T-helper 22 cell (primary cell): Measurements from ENCODE around the gene PLXNA3.

ENCODE experiments used
- DNase-seq: peaks from one replicate; pipeline ENCODE4 v3.0.0-alpha.2; 2020; ENCODE audit warnings: low read depth

The PLXNA3 gene

DNA sequence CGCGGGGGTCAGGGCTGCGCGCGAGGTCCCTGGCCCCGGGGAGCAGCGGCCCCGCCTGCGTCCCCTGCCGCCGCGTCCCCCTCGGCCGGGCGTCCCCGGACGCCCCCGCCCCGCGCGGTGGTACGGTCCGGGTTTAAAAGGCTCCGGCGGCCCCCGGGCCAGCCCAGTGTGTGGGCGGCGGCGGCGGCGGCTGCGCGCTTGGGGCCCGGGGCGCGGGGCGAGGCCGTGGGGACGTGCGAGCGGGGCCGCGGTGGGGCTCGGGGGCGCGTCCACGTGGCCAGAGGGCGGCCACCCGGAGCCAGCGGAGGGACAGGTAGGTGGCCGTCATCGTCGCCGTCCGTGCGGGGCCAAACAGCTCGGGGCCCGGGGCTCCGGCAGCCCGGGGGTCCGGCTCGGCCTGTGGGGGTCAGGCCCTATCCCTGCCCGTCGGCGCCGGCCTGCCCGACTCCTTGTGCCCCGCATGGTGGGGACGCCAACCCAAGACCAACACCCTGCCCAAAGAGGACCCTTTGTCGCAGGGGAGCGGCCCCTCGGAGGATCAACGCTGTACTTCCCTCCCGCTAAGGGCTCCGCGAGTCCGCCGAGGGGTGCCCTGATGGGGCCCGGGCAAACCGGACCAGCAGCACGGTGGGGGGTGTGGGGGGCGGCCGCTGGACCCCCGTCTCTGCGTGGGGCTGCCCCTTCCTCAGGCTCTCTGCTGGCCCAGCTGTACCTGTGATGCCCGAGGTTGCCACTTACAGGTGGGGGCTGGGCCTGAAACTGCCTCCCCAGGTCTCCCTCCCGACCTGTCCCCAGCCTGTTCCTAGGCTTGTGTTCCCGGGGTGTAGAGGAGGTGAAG, at the start of gene PLXNA3:
Gene PLXNA3 (plus strand): TSS at position 166 of the 838 bp plus-strand sequence. CDS start 1,903 bp downstream, outside the sequence.
- DNase-seq = peak; percentile 53

DNA sequence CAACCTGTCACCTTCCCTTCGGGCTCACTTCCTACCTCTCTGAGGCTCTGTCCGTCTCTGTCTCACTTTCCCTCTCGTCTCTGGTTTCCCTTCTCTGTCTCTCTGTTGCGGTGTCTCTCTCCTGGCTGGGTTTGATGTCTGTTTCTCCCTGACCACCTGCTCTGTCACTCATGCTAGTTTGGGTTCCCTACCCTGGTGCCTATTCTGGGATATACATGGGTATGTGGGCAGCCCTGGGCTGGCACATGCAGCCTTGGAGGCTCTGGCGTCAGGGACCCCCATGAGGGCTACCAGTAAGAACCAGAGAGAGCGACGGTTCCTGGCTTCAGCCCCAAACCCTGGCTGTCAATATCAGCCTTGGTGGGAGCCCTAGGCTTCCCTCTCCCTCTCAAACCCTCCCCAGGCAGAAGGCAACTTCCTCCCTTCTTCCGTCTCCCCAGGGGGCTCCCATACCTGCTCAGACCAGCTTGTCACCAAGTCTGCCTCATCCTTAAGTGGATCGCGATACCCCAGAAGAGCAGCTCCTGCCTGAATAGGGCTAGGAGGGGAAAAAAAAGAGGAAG, 49.3 kb upstream of the PLXNA3 start:
- DNase-seq = no peak

DNA sequence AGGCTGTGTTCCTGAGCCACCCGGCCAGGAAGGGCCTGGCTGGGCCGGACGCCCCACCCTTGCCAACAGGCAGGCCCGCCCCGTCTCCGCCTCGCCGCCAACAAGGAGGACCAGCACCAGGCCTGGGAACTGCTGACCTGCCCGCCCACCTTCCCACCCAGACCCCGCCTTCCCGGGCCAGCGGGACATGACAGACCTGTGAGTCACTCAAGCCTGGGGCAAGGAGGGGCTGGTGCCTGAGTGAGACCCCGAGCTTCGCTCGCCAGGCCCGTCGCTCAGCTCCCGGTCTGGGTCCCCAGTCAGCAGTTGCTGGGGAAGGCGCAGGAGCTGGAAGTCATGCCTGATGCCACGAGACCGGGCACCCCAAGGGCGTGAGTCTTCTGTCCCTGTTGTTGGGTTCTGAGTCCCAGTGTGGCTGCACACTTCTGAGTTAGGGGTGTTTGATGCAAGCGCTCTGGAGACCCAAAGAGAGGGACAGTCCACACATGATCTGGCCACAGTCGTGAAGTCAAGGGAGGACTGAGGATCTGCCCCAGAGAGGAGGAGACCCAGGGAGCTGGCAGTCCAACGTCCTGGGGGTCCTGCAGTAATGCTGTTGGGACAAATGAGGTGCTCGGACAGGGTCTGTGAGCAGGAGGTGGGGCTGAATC, 48.7 kb upstream of the PLXNA3 start, which contains the start of gene DNASE1L1:
Gene DNASE1L1 (minus strand): TSS at position 33 of the 650 bp plus-strand sequence. CDS start 3,686 bp downstream, outside the sequence.
- no peak for DNase-seq

- DNase-seq = peak; percentile 23
Measured at GRCh38 chrX:154411981-154412340, 46.1 kb upstream of the PLXNA3 start.

GRCh38 chrX:154412468-154412867, 45.6 kb upstream of the PLXNA3 start:
- no peak for DNase-seq

GRCh38 chrX:154413142-154413541, 44.9 kb upstream of the PLXNA3 start:
- no peak for DNase-seq

DNA sequence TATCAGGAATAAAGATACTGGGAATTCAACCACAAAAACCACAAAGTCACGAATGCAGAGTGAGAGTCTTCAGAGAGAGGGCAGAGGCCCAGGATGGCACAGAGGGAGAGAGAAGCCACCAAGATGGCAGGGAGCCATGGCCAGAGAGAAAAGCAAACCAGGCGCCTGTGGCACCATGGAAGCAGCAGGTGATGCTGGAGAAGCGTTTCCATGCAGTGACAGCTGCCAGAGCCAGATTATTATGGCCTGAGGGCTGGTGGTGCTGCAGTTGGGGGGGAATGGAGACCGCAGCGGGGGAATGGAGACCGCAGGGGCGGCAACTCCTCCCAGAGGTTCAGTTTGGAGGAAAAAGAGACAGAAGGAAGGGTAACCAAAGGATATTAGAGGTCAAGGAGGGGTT, 40.9 kb upstream of the PLXNA3 start:
- no peak for DNase-seq

DNA sequence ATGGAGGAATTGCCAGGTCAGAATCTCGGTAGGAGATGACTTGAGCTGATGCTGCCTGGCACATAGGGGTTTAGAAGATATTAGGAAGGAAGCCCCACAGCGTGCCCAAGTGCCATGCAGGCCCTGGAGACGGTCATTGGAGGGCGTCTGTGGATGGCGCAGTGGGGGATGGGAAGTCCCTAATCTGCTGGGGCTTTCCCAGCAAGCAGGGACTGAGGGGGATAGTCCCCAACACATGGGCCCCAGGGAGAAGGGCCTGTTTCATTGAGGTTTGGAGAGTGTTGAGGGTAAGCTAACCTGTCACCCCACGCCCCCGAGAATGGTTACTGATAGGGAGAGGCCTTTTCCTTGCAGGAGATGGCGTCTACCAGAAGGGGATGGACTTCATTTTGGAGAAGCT, 38.9 kb upstream of the PLXNA3 start:
- DNase-seq = no peak

- DNase-seq = no peak
Measured at GRCh38 chrX:154419688-154420401, 38.2 kb upstream of the PLXNA3 start.

DNA sequence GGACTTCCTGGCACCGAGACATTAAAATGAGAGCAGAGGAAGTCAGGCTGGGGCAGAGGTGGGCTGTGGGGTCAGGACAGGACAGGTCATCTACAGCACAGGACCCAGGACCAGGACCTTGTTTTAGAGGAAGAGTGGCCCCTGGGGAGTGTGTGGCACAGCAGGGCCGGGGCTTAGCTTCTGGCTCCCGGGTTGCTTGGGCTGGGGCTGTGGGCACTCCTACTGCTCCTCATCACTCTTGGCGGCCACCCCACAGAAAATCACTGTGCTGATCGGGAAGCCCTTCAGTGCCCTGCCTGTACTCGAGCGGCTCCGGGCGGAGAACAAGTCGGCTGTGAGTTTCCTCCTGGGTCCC, 37.7 kb upstream of the PLXNA3 start:
- DNase-seq = no peak

DNA sequence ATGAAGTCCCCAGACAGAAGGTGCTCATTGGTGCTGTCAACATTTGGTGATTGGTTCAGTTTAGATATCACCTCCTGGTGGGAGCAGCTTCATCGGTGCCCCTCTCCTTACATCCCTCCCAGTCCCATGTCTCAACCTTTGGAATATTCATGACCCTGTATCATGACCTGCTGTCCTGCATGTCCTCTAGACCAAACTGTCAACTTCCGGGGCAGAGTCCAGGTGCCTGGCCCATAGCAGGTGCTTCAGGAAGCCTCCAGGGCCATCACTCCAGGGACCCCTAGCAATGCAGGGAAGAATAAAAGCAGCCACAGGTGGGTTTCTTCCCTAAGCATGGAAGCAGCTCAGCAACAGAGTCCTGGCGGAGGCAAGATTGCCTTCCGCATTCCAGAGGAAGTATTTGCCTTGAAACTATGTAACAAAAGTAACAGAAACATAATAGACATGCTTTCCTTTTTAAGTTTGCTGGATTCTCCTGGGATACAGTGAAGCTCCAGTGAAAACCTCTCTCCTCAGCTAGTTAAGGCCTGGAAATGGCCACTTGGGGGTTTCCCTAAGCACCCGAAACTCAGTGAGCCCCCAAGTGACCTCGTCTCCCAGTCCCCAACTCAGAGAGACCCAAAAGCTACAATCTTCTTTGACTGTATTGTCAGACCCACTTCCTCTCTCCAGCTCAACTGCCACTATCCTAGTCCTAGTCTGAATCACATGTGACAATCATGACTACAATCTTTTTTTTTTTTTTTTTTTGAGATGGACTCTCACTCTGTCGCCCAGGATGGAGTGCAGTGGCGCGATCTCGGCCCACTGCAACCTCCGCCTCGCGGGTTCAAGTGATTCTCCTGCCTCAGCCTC, 30.9 kb upstream of the PLXNA3 start:
- no peak for DNase-seq

GRCh38 chrX:154428176-154429171, 29.6 kb upstream of the PLXNA3 start, which contains the start of gene ATP6AP1:
TSS of gene ATP6AP1 (plus strand) at chrX:154428677. CDS start at chrX:154428693, 16 bp downstream.
- peak; percentile 83 for DNase-seq

DNA sequence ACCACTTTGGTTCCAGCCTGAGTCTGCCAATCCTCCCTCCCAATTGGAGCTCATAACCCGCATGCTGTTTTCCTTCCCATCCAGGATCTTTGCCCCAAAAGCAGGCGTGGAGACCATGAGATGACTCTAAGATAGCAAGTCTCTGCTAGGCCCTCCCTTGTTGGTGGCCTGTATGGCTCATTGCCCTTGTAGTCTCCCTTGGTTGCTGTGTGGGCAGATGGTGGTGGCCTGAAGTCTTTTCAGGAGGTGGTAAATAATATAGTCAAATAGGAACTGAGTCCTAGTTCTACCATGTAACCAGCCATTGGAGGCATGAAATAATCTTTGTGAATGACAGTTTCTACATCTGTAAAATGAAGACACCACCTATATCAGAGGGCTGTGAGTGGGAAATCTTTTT, 28.4 kb upstream of the PLXNA3 start:
- DNase-seq = no peak

- no peak for DNase-seq
Measured at GRCh38 chrX:154430479-154430878, 27.6 kb upstream of the PLXNA3 start.

DNA sequence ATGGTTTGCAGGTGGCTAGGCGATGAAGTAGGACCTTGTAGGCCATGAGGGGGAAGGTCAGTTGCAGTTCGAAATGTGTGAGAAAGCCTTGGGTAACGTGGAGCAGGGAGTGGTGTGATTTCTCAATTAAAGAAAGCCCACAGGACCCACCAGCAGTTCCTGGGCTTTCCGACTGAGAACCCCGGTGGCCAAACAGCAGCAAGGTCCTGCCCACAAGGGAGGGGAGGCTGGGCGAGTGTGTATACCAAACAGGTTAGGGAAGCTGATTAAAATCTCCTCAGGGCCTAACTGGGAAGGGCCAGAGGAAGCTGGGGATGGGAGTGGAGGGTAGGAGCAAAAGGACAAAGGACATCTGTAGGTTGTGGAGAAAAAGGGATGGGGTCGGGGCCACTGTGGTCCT, 27.2 kb upstream of the PLXNA3 start:
- DNase-seq = no peak

- no peak for DNase-seq
Measured at GRCh38 chrX:154431341-154431740, 26.7 kb upstream of the PLXNA3 start.

DNA sequence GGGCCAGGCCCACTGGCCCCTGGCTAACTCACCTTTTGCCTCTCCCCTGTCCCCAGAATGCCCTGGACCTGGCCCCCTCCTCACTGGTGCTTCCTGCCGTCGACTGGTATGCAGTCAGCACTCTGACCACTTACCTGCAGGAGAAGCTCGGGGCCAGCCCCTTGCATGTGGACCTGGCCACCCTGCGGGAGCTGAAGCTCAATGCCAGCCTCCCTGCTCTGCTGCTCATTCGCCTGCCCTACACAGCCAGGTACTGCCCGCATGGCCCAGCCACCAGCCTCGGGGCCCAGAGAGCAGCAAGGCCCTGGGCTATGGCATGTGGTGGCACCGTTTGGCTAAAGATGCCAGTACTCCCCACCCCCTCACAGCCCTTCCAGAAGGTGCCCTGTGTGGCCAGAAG, 25.9 kb upstream of the PLXNA3 start:
- no peak for DNase-seq

- DNase-seq = no peak
Measured at GRCh38 chrX:154433605-154434004, 24.5 kb upstream of the PLXNA3 start.

DNA sequence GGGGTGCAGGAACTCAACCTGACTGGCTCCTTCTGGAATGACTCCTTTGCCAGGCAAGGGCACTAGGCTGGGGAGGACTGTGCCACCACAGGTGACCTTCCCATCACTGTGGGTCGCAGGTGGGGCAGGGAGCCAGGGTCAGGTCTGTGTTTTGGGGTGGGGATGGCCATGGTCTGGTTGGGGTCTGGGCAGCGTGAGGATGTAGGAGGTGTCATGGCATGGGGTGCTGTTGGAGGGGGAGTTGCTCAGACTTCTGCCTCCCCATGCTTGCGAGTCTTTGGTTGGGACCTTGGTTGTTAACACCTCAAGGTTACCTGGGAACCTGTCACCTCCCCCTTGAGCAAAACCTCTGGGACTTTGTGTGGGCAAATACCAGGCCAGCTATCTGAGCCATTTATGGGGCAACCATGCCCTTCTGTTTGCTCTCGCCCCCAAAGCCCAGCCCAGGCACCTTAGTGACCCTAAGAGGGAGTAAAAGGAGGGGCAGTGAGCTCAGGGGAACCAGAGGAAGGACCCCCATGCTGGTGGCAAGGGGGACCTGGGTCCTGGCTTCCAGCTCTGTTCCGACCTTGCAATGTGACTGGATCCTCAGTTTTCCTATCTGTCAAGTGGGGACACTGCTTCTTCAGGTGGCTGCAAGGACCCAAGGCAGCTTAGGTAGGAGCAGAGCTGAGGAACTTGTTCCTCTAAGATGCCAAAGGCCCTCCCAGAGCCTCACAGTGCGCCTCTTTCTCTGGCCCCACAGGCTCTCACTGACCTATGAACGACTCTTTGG, 23.5 kb upstream of the PLXNA3 start:
- no peak for DNase-seq
